Mucosa of descending colon (tissue), 3 donors: ENCODE measurements around the gene MAN2A1. TPM values are rescaled to one million over a fixed set of nuclear protein-coding genes. Genes with fewer than 3 reads are reported as not detected.

ENCODE experiments used
- ATAC-seq: fragments of 200-7000 bp; cut with Tn5 transposase; one replicate; pipeline ENCODE4 v1.9.1; 2020; ENCODE audit warnings: mild to moderate bottlenecking, moderate library complexity
- DNase-seq, 3 donors: peaks; one replicate each; pipeline ENCODE4 v3.0.0-alpha.2; 2020
- H3K36me3 ChIP-seq: fragments of 200-600 bp; one replicate; pipeline ENCODE4 v1.8.0; 2021; ENCODE audit warnings: low read depth, mild to moderate bottlenecking
- H3K4me1 ChIP-seq: fragments of 200-600 bp; one replicate; pipeline ENCODE4 v1.8.0; 2021; ENCODE audit warnings: low read depth, mild to moderate bottlenecking
- H3K4me3 ChIP-seq: fragments of 200-600 bp; one replicate; pipeline ENCODE4 v1.8.0; 2021; ENCODE audit warnings: mild to moderate bottlenecking
- H3K9me3 ChIP-seq: fragments of 200-600 bp; one replicate; pipeline ENCODE4 v1.8.0; 2021; ENCODE audit warnings: mild to moderate bottlenecking
- CTCF ChIP-seq: fragments of 200-600 bp; IDR thresholded peaks from one replicate; pipeline ENCODE4 v1.8.0; 2022; ENCODE audit warnings: antibody characterized with exemption, mild to moderate bottlenecking
- intact Hi-C, 2 donors: fragments of 100-400 bp; cut with DNase I in 1 of 2; cut with micrococcal nuclease in 1 of 2; formaldehyde crosslinking; loops; one replicate each; pipeline versions ENCODE4 v1.11.0 to v1.11.1; 2022; cut with DNase I, micrococcal nuclease
- total RNA-seq, 3 donors: library from RNA; stranded (reverse); fragmentation: NEBNext Ultra II Directional in 2 of 3; extraction: Animal tissue kit (Norgen Biotek cat#: 25700) in 2 of 3; gene quantifications; one replicate each; pipeline versions ENCODE4 v1.2.1 to v1.2.4, GENCODE V29; 2021 to 2023
- donor health status: DM: no; HTN: no; CAD: no; lungs with moderate emphysema.
- donor health status: DM: no; HTN: no; CAD: no.
- donor health status: DM: no; HTN: yes; CAD: no.

The MAN2A1 gene
- total RNA-seq, 3 donors from 2014 or later: 56.8 to 88.7 (median 75.1) TPM

- ATAC-seq (no peak), DNase-seq (no peak)
- no peaks in the 10 kb centered on the region for H3K36me3 ChIP-seq
- intact Hi-C loops: no loop called here
- no peak for TF ChIP-seq CTCF
- H3K4me3 ChIP-seq: no peak overlapping the region
- no peaks in the 10 kb centered on the region for H3K9me3 ChIP-seq
- H3K4me1 ChIP-seq: no peaks in the 10 kb centered on the region
These were observed 77.7 kb downstream of the MAN2A1 start for GRCh38 chr5:109767184-109767995.

- no peaks in the 10 kb centered on the region for H3K4me1 ChIP-seq
- ATAC-seq: no peak
- intact Hi-C loops: no loop called here
- no peak for DNase-seq
- H3K36me3 ChIP-seq: no peaks in the 10 kb centered on the region
- no peak for TF ChIP-seq CTCF
- no peak overlapping the region for H3K4me3 ChIP-seq
- H3K9me3 ChIP-seq: no peaks in the 10 kb centered on the region
These were observed 78.3 kb downstream of the MAN2A1 start for GRCh38 chr5:109767997-109768396.

GRCh38 chr5:109769597-109770291 is 80.0 kb downstream of the MAN2A1 start:
- DNase-seq: no peak
- TF ChIP-seq CTCF: no peak
- intact Hi-C loops: no loop called here
- Histone ChIP-seq H3K4me3 (no peak overlapping the region), H3K4me1 (no peaks in the 10 kb centered on the region), H3K9me3 (no peaks in the 10 kb centered on the region), H3K36me3 (no peaks in the 10 kb centered on the region)
- ATAC-seq: no peak

GRCh38 chr5:109775130-109775529 is 85.4 kb downstream of the MAN2A1 start:
- ATAC-seq (no peak), DNase-seq (no peak)
- H3K4me3 ChIP-seq: no peak overlapping the region
- H3K4me1 ChIP-seq: no peaks in the 10 kb centered on the region
- TF ChIP-seq CTCF: no peak
- intact Hi-C loops: no loop called here
- H3K9me3 ChIP-seq: no peaks in the 10 kb centered on the region
- H3K36me3 ChIP-seq: no peaks in the 10 kb centered on the region

- DNase-seq: no peak
- Histone ChIP-seq H3K4me1 (no peaks in the 10 kb centered on the region), H3K9me3 (no peaks in the 10 kb centered on the region), H3K4me3 (no peak overlapping the region), H3K36me3 (no peaks in the 10 kb centered on the region)
- intact Hi-C loops: no loop called here
- no peak for TF ChIP-seq CTCF
- no peak for ATAC-seq
These were observed 89.5 kb downstream of the MAN2A1 start for GRCh38 chr5:109779036-109779735.
